Measurements from ENCODE around the gene FBXW8.

The FBXW8 gene

DNA sequence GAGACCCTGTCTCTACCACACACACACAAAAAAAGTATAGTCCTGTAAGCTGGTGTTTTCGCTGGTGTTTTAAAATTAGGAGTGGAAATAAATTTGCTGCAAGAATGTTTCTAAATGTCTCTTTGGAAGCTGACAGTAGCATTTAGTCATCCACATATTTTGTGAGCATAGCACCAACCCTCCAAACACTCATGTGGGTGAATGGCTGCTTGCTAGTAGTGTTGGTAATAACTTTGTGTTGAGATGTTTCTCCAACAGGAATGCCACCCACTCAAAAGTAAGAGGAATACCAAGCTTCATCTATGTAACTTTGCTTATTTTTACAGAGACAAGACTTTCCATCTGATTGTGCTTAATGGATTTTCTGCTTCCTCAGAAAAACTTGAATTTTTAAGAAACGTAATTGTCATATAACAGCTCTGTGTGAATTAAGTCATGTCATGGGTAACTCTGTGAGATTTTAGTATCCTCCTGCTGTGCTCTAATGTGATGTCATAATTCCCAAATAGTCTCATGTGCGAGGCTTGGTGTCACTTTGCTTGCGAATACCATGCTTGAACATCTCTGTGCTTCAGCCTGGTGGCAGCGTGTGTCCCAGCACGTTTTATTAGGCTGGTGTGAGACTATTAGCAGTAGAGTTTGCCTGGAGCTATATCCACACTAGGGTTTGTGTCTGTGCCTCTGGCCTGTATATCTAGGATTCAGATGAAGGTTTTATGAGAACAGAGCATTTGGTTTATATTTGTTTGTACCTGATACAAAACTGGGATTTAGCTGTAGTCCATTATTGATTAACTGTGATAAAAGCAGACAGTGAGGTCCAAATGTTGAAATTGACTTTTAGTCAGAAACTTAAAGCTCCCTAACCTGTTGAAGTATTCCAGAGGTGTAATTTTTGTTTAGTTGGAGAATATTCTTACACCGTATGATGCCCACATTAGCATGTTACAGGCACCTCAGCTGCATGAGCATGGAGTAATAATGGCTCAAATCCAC lies 80.5 kb downstream of the FBXW8 start:
- DNase-seq (ENCODE audit: low read depth) = no peak

DNA sequence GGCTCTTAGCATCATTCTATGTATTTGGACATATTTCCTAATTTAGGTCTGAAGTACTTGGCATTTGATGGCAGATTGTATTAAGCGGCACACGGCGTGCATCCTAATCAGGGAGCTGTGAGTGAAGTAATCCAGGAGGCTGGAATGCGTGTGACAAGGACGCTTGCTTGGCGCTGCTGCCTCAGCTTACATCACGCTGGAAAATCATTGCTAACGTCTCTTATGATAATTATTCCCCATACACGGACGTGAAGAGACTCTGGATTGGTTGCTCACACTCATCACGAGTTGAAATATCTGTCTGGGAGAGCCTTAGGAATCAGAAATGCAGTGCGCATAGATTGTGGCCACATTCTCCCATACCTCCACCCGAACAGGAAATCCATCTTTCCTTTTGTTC lies 85.3 kb downstream of the FBXW8 start:
- DNase-seq (ENCODE audit: low read depth) = no peak

DNA sequence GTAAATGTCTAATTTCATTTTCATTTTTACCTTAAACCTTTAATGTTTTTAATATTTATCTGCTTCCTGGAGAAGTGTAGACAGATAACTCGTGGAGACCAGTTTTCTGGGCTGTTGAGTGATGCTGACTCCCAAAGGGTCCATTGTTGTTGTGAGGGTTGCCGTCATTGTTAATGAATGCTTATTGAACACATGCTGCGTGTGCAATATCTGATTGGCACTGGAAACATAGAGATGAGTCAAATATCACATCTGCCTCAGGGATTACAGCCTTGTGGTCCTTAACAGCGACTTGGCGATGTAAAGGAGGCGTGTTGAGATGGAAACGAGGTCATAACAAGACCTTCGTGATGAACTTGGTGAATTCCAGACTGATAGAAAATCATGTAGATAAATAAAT lies 85.9 kb downstream of the FBXW8 start:
- DNase-seq (ENCODE audit: low read depth) = no peak

DNA sequence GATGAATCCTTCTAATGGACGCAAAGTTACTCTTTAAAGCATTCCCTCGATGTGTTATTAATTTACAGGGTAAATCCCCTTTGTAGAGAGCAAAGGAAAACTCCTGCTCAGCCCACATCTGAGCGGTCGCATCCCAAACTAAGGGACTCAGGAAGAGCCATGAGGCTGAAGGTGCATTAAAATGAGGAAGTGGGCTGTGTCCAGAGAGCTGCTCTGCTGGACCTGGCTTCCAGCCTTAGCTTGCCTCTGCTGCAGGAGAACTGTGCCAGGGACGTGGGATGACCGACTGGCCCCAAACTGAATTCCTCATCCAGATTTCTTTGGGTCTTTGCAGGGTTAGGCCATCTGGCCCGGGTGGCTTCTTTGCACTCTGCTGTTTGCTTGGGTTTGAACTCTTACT lies 88.3 kb downstream of the FBXW8 start:
- DNase-seq (ENCODE audit: low read depth) = no peak

DNA sequence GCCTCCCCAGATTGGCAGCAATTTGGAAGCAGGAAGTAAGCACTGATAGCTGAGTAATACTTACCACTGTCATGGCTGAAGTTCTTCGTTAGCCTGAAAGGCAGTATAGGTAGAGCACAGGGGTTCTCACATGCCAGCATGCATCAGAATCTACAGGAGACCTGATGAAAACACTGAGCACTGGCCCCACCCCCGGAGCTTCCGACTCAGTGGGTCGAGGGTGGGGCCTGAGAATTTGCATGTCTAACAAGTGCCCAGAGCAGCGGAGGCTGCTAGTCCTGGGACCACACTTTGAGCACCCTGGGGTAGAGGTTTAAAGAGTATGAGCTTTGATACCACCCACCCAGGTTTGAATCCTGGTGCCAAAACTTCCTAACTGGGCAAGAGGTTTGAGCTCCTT lies 89.6 kb downstream of the FBXW8 start:
- DNase-seq (ENCODE audit: low read depth) = no peak

DNA sequence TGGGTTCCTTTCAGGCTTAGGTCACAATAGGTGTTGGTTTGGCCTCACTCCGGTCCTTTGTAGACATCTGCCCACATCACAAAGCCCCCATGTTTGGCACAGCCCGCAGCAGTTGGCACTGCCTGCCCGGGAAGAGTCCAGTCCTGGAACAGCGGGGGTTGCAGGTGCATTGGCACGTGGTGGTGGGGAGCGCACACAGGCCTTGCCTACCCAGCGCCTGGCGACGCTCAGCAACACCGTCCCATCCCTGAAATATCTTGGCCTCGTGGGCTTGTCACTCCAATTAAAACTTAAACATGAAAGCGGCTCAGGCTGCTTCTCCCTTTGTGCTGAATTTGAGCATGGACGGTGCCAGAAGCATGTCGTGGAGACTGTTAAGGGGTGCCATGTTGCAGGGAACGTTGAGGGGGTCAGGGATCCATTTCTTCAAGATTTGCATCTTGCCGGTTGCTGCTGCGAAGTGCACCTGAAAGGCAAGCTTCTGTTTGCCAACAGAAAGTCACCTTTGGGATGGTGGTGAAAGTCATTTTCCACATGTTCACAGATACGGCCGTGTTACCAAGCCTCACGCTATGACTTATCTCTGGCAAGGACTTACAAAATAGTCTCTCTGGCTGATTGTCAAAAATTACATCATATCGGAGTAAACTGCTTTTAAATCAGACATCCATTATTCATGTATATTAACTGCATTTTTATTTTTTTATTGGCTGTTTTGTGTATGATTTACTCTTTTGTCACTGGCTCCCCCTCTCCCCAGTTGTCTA lies 91.5 kb downstream of the FBXW8 start:
- no peak for DNase-seq (ENCODE audit: low read depth)

DNA sequence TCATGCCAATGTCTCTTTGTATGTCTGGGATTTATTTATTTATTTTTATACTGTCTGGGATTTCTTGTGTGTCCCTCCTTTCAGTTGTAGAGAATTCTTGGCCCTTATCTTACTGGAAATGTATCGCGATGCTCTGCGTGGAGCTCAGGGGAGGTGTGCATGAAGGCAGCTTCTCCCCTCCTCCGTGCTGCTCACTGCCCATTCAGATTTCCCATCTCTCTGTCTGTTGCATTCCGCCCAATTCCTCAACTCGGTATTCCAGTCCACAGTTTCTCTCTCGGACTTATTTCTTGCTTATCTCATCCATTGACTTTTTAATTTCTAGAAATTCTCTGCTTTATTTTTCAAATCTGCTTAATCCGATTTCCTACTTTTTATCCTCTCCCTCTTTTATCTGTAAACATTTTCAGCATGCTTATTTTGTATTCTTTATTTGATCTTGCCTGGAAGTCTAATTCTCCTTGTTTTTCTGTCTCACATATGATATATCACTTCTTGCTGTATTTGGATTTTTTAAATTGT lies 93.2 kb downstream of the FBXW8 start:
- no peak for DNase-seq (ENCODE audit: low read depth)

DNA sequence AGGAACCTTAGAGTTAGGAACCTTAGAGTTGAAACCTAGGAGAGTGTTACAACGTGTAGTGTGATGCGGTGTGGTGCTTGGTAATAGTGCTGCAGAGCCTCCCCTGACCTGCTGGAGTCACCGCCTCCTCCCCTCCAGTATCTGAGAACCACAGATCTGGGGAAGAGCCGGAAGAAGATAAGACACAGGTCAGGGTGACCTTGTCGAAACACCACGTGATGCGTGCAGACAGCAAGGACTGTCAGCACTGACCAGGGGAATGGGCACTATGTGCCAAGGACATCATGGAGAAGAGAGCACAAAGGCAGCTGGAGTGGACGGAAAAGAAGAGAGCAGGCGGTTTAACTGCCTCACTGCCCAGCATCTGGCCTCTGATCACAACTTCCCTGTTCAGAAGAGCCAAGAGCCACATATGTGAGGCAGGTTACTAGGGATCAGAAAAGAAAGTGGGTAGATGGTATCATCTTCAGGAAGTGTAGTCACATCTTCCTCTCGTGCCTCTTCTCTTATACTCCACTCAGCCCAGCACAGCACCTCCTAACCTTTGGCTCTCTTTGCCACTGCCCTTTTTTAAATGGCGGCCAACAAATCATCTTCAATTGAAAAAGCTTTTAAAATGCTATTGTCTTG lies 94.8 kb downstream of the FBXW8 start:
- DNase-seq (ENCODE audit: low read depth) = no peak

DNA sequence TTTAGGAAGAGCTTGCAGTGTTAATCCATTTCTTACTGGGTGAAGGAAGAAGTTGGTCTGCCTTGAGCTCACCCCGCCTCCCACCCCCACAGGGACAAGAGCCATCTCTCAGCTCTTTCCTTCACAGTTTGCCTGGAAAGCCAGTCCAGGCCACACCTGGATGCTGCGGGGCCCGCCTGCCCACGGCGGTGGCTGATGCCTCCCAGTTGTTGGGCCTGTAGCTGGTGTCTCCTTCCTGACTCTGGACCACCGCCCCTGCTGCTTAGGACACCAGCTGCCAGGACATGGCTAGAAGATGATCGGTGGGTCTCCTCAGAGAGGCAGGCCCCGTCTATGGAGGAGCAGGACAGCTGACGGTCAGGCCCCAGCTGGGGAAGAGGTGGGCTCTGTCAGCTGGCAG lies 95.6 kb downstream of the FBXW8 start:
- DNase-seq (ENCODE audit: low read depth) = no peak

DNA sequence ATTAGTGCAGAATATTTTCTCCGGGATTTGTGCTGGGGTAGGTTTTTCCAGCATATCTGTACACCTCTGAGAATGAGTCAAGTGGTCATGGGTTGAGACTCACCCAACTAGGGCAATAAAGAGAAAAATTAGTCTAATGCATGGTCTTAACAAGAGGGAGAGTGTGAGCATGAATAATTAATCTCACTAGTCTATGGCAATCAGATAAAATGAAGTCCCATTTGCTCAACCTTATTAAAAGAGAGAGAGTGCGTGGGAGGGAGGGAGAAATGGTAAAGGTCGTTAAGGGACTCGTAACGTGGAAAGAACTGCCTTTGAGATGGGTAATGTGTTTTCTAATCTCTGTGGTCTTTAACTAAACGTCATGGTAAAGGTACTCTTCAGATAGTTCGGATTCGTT lies 96.8 kb downstream of the FBXW8 start:
- DNase-seq (ENCODE audit: low read depth) = no peak

DNA sequence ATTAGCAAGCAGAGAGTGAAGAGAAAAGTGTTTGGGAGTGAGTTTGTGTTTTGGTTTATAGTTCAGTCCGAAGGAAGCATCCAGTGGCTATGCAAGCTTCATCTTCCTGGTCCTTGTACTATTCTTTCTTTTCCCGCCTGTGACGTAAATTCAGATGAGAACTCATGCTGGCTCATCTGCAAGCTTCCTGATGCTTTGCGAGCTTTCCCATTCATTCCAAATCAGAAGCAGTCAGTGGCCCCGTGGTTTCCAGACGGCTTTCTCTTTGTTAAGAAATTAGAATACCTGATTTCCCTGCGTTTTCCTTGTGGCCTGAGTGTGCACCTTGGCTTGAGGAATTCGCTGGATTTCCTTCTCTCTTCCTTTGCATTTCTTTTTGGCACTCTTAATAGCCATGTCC lies 99.0 kb downstream of the FBXW8 start:
- DNase-seq (ENCODE audit: low read depth) = no peak

DNA sequence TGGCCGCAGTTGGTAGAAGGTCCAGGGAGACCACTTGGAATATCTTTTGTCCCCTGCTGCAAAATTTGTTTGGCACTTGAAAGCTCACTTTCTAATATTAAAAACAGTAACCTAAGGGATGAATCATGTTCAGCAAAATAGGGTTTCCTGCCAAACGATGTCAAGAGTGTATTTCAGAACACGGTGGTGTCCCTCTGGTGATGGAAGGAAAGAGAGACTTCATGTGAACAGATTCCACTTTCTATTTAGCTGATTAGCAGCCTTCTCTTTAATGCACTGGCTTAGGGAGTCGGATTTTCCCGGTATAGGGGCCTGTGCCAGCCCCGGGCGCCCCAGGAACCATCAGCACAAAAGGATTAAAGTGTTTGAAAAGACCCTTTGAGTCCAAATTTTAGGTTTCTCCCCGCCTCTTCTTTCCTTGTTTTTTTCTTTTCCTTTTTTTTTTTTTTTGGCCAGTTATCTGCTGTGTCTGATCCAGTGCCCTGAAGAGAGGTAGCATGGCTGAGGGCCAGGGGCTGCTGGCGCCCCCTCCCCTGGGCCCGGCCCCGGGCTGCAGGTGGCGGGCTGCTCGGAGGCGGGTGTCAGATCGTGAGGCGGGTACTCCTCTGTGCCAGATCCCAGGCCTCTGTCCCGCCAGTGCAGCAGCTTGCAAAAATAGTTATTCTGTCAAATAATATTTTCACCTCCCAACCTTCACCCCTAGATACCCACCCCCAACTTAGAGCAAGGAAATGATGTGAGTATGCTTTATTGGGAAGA lies 100.1 kb downstream of the FBXW8 start:
- DNase-seq (ENCODE audit: low read depth) = no peak

DNA sequence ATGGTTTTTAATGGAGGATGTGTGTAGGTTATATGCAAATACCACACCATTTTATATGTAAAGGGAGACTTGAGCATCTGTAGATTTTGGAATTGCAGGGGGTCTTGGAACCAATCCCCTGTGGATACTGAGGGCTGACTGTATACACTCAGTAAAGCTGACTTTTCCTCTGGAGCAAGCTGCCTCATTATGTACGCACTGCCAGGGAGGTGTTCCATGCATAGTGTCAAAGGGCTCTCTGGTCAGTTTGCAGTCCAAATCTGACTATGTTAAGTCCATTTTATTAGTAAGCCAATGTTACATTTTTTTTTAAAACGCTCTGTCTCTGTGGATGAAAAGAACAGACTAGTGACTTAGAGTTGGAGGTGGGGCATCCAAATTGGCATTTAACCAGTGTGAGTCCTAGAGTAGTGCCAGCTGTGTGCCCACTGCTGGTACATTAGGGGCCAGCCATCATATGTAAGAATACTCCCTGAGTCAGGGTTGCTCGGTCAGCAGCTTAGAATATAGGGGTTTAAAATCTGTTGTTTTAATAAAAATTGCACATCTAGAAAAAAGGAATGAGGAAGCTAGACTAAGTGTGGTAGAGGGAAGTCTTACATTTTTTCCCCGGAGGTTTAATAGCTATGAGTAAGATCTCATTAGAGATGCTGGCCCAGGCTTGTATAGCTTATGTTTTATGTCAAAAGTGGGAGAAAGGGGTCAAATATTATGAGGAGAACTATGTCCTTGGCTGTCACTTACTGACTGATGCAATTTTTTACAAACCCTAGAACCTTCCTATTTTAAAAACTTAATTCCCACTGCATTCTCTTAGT lies 101.4 kb downstream of the FBXW8 start:
- no peak for DNase-seq (ENCODE audit: low read depth)

DNA sequence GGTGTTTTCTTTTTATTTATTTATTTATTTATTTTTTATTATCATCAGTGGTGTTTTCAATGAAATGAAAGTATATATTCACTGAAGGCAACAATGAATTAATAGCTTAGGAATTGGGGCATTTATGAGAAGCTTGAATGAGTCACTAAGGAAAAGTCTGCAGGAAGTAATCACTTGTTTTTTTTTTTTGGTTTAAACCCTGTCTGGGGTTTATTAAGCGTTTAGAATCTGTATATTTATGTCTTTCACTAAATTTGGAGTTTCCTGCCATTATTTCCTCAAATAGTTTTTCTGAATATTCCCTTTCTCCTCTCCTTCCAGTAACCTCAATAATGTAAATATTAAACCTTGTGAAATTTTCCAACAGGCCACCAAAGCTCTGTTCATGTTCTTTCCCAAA lies 103.0 kb downstream of the FBXW8 start:
- no peak for DNase-seq (ENCODE audit: low read depth)

DNA sequence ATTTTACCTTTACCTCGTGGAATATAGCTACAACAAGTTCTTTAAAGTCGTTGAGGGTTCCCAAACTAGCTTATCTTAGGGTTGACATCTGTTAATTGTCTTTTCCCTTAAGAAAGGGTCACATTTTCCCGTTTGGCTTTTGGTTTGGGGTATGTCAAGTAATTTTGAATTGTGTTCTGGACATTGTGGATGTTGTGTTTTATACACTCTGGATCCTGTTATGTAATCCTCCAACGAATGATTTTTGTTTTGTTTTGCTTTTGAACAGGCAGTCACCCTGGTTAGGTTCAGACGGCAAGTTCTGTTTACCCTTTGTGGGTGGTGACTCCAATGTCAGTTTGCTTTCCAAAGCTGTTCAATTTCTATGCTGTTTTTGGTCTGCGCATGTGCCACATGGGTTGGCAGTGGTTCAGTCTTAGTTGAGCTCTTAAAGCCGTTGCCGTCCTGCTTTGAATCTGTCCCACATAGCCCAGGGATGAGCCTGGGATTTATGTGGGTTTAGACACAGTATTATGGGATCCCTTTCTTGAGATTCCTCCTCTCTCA lies 103.7 kb downstream of the FBXW8 start:
- DNase-seq (ENCODE audit: low read depth) = no peak

DNA sequence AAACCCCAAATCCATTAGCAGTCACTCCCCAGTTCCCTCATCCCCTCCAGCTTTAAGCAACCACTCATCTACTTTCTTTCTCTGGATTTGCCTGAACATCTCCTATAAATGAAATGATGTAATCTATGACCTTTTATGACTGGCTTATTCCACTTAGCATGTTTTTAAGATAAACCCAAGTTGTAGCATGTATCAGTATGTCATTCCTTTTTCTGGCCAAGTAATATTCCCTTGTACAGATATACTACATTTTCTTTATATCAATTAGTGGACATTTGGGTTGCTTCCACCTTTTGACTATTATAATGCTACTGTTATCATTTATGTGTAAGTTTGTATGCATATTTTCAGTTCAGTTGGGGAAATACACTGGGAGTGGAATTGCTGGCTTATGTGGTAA lies 105.1 kb downstream of the FBXW8 start:
- DNase-seq (ENCODE audit: low read depth) = no peak

DNA sequence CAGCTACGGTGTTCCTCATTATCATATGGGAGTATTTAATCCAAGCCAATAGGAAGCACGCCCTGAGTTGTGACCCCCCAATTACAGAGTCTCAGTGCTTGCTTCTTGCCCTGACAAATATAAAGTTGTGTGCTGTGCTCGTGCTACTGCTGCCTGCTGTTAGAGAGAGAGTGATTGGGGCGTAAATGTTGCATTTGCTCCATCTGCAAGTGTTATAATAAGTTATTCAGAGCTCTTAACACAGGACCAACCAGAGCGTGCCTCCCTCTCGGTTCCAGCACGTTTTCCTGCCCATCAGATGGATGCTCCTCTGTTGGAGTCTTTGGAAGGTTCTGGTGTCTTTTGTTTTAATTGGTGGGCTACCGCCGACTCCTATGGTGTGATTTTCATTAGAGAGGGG lies 107.1 kb downstream of the FBXW8 start:
- DNase-seq (ENCODE audit: low read depth) = no peak

DNA sequence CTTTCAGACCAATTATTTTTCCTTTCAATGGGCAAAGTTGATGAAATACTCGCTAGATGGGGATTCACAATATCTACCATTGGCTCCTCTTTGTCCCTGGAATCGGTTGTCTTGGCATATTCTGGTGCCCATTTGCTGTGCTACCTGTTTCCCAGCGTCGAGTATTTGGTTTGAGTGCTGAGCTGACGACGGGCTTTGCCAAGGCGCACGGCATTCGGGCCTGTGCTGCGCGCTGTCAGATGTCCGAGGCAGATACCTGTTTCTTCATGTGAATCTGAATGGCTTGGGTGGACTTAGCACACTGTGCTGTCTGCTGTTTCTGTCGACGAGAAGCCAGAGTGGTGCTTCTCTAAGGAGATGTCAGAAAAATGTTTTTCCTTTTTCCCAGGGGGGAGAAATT lies 107.5 kb downstream of the FBXW8 start:
- no peak for DNase-seq (ENCODE audit: low read depth)

DNA sequence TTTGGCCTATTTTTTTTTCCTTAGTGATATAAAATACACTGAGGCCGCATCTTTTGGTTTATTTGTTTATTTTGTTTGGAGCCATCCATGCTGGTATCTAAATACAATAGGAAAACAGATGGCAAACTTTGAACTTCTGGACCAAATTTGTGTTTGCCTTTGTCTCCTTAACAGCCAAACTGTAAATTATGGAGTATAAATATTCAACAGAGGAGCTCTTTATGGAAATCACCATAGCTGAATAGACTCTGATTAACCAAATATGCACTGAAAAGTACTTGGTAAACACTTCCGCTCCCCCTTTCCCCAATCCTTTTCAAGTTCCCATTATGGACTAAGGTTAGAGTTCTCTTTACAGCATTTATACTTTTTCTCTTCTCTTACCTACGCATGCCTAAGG lies 107.9 kb downstream of the FBXW8 start:
- no peak for DNase-seq (ENCODE audit: low read depth)

DNA sequence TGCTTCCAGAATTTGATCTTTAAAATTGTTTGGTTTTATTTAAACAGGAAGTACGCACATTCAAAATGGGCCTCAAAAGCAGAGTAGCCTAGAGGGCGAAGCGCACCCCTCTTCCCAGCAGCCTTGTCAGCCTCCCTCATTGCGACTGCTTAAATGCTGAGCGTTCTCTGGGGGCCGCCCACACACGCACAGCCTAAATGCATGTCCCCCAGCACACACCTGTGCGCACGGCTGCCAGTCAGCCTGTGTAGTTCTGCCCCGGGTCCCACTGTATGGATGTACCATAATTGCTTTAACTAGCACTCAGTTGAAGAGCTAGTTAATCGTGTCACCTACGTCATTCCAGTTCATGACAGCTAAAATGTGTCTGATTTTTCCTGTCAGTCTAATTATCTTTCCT lies 109.1 kb downstream of the FBXW8 start:
- DNase-seq (ENCODE audit: low read depth) = no peak
